A549 (cell line): ENCODE data around the gene POLE3. TPM values are rescaled to one million over a fixed set of nuclear protein-coding genes. Genes with fewer than 3 reads are reported as not detected.

Experiments used
- ATAC-seq, 2 experiments: fragments of 200-7000 bp in 1 of 2; fragments of >200 bp in 1 of 2; cut with Nextera tagmentation in 1 of 2; cut with Tn5 transposase in 1 of 2; 3 replicates each; pipeline versions ENCODE4 v1.8.0 to v1.9.1; 2018 to 2020; ENCODE audit warnings: mild to moderate bottlenecking in 1 of 2, moderate library complexity in 1 of 2
- CTCF ChIA-PET: fragments of 300-600 bp; sonication (Branson Sonifier 250); formaldehyde crosslinking; extraction: SDS; loops from one replicate; lab custom pipeline; 2021; ENCODE audit warnings: antibody characterized with exemption, inconsistent platforms; lab: Yijun Ruan, JAX
- POLR2A ChIA-PET: fragments of 350-600 bp; formaldehyde crosslinking; extraction: SDS; loops from one replicate; lab custom pipeline; 2021; ENCODE audit warnings: antibody characterized with exemption, inconsistent platforms; lab: Yijun Ruan, JAX
- DNase-seq, 2 experiments: peaks; one replicate each; pipeline versions ENCODE4 v3.0.0 to v3.0.0-alpha.2; 2011 to 2016; ENCODE audit warnings: low read depth in 1 of 2, low spot score in 1 of 2
- FAIRE-seq: peaks from 2 replicates; lab custom pipeline; 2011; peaks lifted over from hg19 to GRCh38; lab: Jason Lieb, UNC
- H3K27ac ChIP-seq, 2 experiments: fragments of >200 bp; sonication (Bioruptor Twin); formaldehyde crosslinking; 3 replicates each; pipeline ENCODE4 v1.5.1; 2016 to 2017
- H3K4me1 ChIP-seq: fragments of >200 bp; sonication (Bioruptor Twin); formaldehyde crosslinking; 3 replicates; pipeline ENCODE4 v1.6.1; 2016
- H3K4me2 ChIP-seq: fragments of >200 bp; sonication (Bioruptor Twin); formaldehyde crosslinking; 3 replicates; pipeline ENCODE4 v1.6.1; 2016
- H3K4me3 ChIP-seq: fragments of >200 bp; sonication (Bioruptor Twin); formaldehyde crosslinking; 3 replicates; pipeline ENCODE4 v1.5.1; 2016
- H3K9me3 ChIP-seq: fragments of >200 bp; sonication (Bioruptor Twin); formaldehyde crosslinking; 3 replicates; pipeline ENCODE4 v1.6.1; 2016
- BCL3 ChIP-seq: fragments of >200 bp; sonication (Bioruptor Twin); formaldehyde crosslinking; IDR thresholded peaks from 3 replicates; pipeline ENCODE4 v1.6.1; 2016
- BHLHE40 ChIP-seq: IDR thresholded peaks from 2 replicates; pipeline ENCODE4 v1.6.1; 2012; ENCODE audit warnings: low read depth, low read length, inconsistent platforms
- CHD4 ChIP-seq: fragments of 200-600 bp; sonication (generic); IDR thresholded peaks from 2 replicates; pipeline ENCODE4 v1.6.1; 2016; ENCODE audit warnings: antibody characterized with exemption, mild to moderate bottlenecking, borderline replicate concordance
- CTCF ChIP-seq: fragments of >200 bp; sonication (Bioruptor Twin); formaldehyde crosslinking; IDR thresholded peaks from 3 replicates; pipeline ENCODE4 v1.5.1; 2016
- FOSB ChIP-seq: fragments of 250-450 bp; sonication (Bioruptor Pico); IDR thresholded peaks from 2 replicates; pipeline ENCODE4 v1.5.0; 2020; ENCODE audit warnings: mild to moderate bottlenecking, moderate library complexity
- FOXS1 ChIP-seq: fragments of 250-450 bp; sonication (Bioruptor Pico); IDR thresholded peaks from 2 replicates; pipeline ENCODE4 v1.5.0; 2020; ENCODE audit warnings: mild to moderate bottlenecking, moderate library complexity
- HES2 ChIP-seq: fragments of >200 bp; sonication (Bioruptor Twin); formaldehyde crosslinking; IDR thresholded peaks from 2 replicates; pipeline ENCODE4 v1.6.1; 2016
- JUN ChIP-seq, 2 experiments: fragments of >200 bp; sonication (Bioruptor Twin); formaldehyde crosslinking; IDR thresholded peaks; 2 replicates in 1 of 2; 3 replicates in 1 of 2; pipeline ENCODE4 v1.6.1; 2016 to 2017
- KDM1A ChIP-seq: fragments of 200-600 bp; sonication (generic); IDR thresholded peaks from 2 replicates; pipeline ENCODE4 v1.6.1; 2016; ENCODE audit warnings: low read depth, mild to moderate bottlenecking
- NPAS2 ChIP-seq: fragments of 250-450 bp; sonication (Bioruptor Pico); IDR thresholded peaks from 2 replicates; pipeline ENCODE4 v1.8.0; 2022; ENCODE audit warnings: mild to moderate bottlenecking, moderate library complexity, borderline replicate concordance
- PHF8 ChIP-seq: fragments of 200-600 bp; sonication (generic); IDR thresholded peaks from 2 replicates; pipeline ENCODE4 v1.6.1; 2016; ENCODE audit warnings: low read depth, mild to moderate bottlenecking, antibody characterized with exemption, moderate library complexity, borderline replicate concordance
- POLR2A ChIP-seq: IDR thresholded peaks from 2 replicates; pipeline ENCODE4 v1.6.1; 2012; ENCODE audit warnings: mild to moderate bottlenecking, low read length
- POLR2AphosphoS2 ChIP-seq: conservative IDR thresholded peaks from 2 replicates; pipeline ENCODE4 v1.6.1; 2012; ENCODE audit warnings: low read length, improper control_type of control experiment, inconsistent platforms
- RAD21 ChIP-seq, 2 experiments: fragments of >200 bp in 1 of 2; sonication (Bioruptor Twin) in 1 of 2; formaldehyde crosslinking in 1 of 2; IDR thresholded peaks in 1 of 2; conservative IDR thresholded peaks in 1 of 2; 2 replicates in 1 of 2; 3 replicates in 1 of 2; pipeline ENCODE4 v1.6.1; 2012 to 2018; ENCODE audit warnings: inconsistent platforms in 1 of 2
- RARB ChIP-seq: fragments of 250-450 bp; sonication (Bioruptor Pico); IDR thresholded peaks from 2 replicates; pipeline ENCODE4 v1.8.0; 2021; ENCODE audit warnings: mild to moderate bottlenecking, moderate library complexity
- RCOR1 ChIP-seq: fragments of 150-350 bp; IDR thresholded peaks from 2 replicates; pipeline ENCODE4 v1.6.1; 2014; ENCODE audit warnings: antibody characterized with exemption, low read length, low read depth
- RNF2 ChIP-seq: fragments of 200-600 bp; sonication (generic); IDR thresholded peaks from 2 replicates; pipeline ENCODE4 v1.6.1; 2016; ENCODE audit warnings: low read depth, mild to moderate bottlenecking, antibody characterized with exemption, moderate library complexity, borderline replicate concordance
- SMC3 ChIP-seq: fragments of >200 bp; sonication (Bioruptor Twin); formaldehyde crosslinking; IDR thresholded peaks from 3 replicates; pipeline ENCODE4 v1.6.1; 2018; ENCODE audit warnings: inconsistent platforms
- SREBF2 ChIP-seq: fragments of 450-650 bp; IDR thresholded peaks from 2 replicates; pipeline ENCODE4 v1.6.1; 2014; ENCODE audit warnings: mild to moderate bottlenecking, moderate library complexity
- TFCP2L1 ChIP-seq: fragments of 250-450 bp; sonication (Bioruptor Pico); IDR thresholded peaks from 2 replicates; pipeline ENCODE4 v1.5.0; 2021; ENCODE audit warnings: mild to moderate bottlenecking
- TP53 ChIP-seq: fragments of 250-450 bp; sonication (Bioruptor Pico); IDR thresholded peaks from 2 replicates; pipeline ENCODE4 v1.5.0; 2021; ENCODE audit warnings: mild to moderate bottlenecking, moderate library complexity
- WGBS: methylation state at CpG from one replicate; pipeline ENCODE4 v1.1.6; 2017; ENCODE audit errors: missing lambda C conversion rate; 5-methylcytosine and 5-hydroxymethylcytosine counted together
- polyA plus RNA-seq, 4 experiments: library from polyadenylated mRNA; depleted of rRNA in 3 of 4; stranded (reverse); fragments of >200 nt; fragmentation: RNase III in 1 of 4; extraction: RNeasy Plus Mini Kit Qiagen cat#74134 plus additional on column Dnase treatment in 1 of 4; gene quantifications; 2 replicates in 3 of 4; 3 replicates in 1 of 4; pipeline ENCODE4 v1.2.3, GENCODE V29; 2011 to 2017
- TF ChIP-seq, protein P1 (sequence below): IDR thresholded peaks from 2 replicates; pipeline ENCODE4 v1.6.1; 2012

Gene POLE3
- polyA plus RNA-seq, 2 of the 4 experiments (the other 2 are of a cell fraction): 92.2 to 143 TPM

DNA sequence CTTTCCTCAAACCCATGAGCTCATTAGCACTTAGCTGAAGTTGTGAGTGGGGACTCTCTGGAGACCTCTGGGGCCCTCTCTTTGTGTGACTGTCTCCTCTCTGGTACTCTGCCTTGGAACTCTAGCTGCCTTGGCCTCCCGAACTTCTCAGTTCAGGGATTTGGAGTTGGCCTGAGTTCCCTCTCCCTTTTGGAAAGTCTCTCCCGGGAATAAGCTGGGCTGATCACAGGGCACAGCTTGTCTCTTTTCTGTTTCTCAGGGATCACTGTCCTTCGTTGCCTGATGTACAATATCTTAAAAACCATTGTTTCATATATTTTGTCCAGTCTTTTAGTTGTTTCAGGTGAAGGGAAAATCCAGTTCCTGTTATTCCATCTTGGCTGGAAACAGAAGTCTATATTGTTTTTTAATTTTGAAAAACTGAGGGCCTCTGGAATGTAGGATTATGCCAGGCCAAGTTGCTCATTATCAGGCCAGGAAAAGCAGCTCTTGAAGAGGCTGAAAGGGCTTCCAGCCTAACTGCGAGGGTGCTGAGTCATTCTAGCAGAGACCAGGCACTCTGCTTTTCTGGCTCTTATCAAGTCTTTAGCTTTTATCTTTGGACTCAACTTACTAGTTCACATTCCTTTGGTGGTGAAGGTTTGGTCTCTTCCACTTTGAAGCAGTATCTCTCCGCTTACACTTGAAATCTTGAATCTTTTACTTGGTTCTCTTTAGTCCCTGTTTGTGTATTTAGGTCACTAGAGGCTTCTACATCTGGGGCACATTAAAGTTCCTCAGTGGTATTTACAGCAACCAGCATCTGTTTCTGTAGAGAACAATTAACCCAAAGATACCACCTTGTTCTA is 44.7 kb upstream of the POLE3 start (continued):
- TF ChIP-seq SMC3 (no peak), SREBF2 (no peak), HES2 (no peak), BHLHE40 (no peak), POLR2AphosphoS2 (no peak), POLR2A (no peak), JUN (IDR thresholded peaks at IDR 0.05) (no peak)

DNA sequence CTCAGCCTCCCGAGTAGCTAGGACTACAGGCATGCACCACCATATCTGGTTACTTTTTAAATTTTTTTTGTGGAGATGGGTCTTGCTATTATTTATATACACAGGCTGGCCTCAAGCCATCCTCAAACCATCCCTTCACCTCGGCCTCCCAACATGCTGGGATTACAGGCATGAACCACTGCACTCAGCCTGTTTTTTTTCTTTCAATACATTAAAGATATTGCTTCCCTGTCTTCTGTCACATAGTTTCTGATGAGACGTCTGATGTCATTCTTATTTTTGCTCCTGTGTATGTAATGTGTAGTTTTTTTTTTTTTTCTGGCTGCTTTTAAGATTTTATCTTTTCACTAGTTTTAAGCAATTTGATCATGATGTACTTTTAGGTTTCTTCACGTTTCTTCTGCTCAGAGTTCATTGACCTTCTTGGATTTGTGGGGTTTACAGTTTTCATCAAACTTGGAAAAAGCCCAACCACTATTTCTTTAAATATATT is 41.7 kb upstream of the POLE3 start:
- no peak for DNase-seq
- no peak for TF ChIP-seq CTCF
- no peak for TF ChIP-seq FOXS1 (CRISPR knock-in tag)
- TF ChIP-seq FOSB (CRISPR knock-in tag): no peak
- TF ChIP-seq RCOR1: no peak
- TF ChIP-seq JUN (IDR thresholded peaks at IDR 0.05): no peak
- no peak for TF ChIP-seq BHLHE40
- no peak for TF ChIP-seq NPAS2
- no peak for TF ChIP-seq KDM1A
- no peak for FAIRE-seq
- Histone ChIP-seq H3K4me3 (no peak overlapping the region), H3K27ac (no peak overlapping the region), H3K9me3 (no peaks in the 10 kb centered on the region), H3K4me1 (peaks cover 20% of the 10 kb centered on the region), H3K4me2 (no peak overlapping the region)
- WGBS: 73% methylated on average over 4 of the region's 4 CpGs
- ATAC-seq: no peak
- ChIA-PET CTCF (interaction anchor here (0.7 to 9.9 kb wide), 5 partner anchors 11 to 212 kb away, joined by 3 to 390 read pairs (median 4); partner anchors contain the start of gene RGS3), POLR2A (no interaction called here)

DNA sequence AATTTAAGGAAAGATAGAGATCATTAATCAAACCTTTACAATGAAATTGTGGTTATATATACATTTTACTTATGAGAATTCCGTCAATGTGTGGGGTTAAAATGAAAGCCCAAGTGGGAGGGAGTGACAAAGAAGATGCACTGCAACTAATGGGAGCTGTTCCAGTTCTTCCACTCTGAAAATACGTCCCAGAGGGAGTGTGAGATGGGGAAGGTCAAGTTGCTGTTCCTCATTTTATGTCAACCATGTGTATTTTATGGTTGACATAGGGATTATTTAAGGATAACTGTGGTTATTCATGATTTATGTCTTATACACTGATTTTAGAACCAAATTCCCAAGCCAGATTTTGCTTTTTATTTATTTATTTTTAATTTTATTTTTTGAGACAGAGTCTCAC is 38.9 kb upstream of the POLE3 start:
- CTCF ChIA-PET: interaction anchor here (9.7 to 9.9 kb wide), 2 partner anchors 138 to 206 kb away, joined by 374 to 390 read pairs; no protein-coding TSS in a partner anchor
- ATAC-seq: no peak
- Histone ChIP-seq H3K9me3 (no peaks in the 10 kb centered on the region), H3K4me1 (no peaks in the 10 kb centered on the region), H3K4me3 (no peak overlapping the region), H3K4me2 (no peak overlapping the region), H3K27ac (no peak overlapping the region)
- POLR2A ChIA-PET: no interaction called here
- no peak for FAIRE-seq
- WGBS: 73% methylated on average over 2 of the region's 2 CpGs
- no peak for DNase-seq
- TF ChIP-seq CHD4 (no peak), RAD21 (conservative IDR thresholded peaks at IDR 0.05 in 1 of 2, IDR thresholded peaks at IDR 0.05 in 1 of 2) (no peak), SREBF2 (no peak), BCL3 (no peak)

GRCh38 chr9:113446323-113446740 is 35.9 kb upstream of the POLE3 start:
- no peaks in the 10 kb centered on the region for H3K4me1 ChIP-seq
- ChIA-PET POLR2A (interaction anchor here (1.0 to 1.5 kb wide), 4 partner anchors 36 to 211 kb away, joined by 3 to 6 read pairs (median 4); partner anchors contain the start of genes C9orf43 and POLE3), CTCF (interaction anchor here (0.6 to 9.9 kb wide), 75 partner anchors 8 to 588 kb away, joined by 3 to 390 read pairs (median 5); partner anchors contain the start of genes ALAD, C9orf43, CDC26 and POLE3)
- H3K4me2 ChIP-seq: no peak overlapping the region
- H3K27ac ChIP-seq: no peak overlapping the region
- peak; percentile 52 to 77 for DNase-seq
- no peak overlapping the region for H3K4me3 ChIP-seq
- no peaks in the 10 kb centered on the region for H3K9me3 ChIP-seq
- ATAC-seq: peak; percentile 50 to 79; a peak in 4 of 6 replicates
- no peak for FAIRE-seq
- 58% methylated on average over 3 of the region's 3 CpGs for WGBS
- no peak for TF ChIP-seq TFCP2L1 (CRISPR knock-in tag)
- TF ChIP-seq TP53 (CRISPR knock-in tag): no peak
- peak; percentile 91 for TF ChIP-seq CTCF
- TF ChIP-seq RARB (CRISPR knock-in tag): no peak
- TF ChIP-seq RAD21 (conservative IDR thresholded peaks at IDR 0.05 in 1 of 2, IDR thresholded peaks at IDR 0.05 in 1 of 2): peak; percentile 86 to 93
- TF ChIP-seq RNF2: no peak
- TF ChIP-seq, protein P1, sequence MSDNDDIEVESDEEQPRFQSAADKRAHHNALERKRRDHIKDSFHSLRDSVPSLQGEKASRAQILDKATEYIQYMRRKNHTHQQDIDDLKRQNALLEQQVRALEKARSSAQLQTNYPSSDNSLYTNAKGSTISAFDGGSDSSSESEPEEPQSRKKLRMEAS: no peak
- no peak for TF ChIP-seq PHF8
- peak; percentile 83 for TF ChIP-seq SMC3
- TF ChIP-seq, all 56 proteins: peak for 3
